Sigmoid colon (tissue), 4 donors: ENCODE measurements around the gene AIFM2.

Experiments
- CTCF ChIP-seq, 4 experiments: fragments of 450-650 bp in 3 of 4; fragments of 200-600 bp in 1 of 4; IDR thresholded peaks; one replicate each; pipeline ENCODE4 v1.5.1; 2016 to 2019; ENCODE audit warnings: antibody characterized with exemption in 4 of 4, mild to moderate bottlenecking in 3 of 4, moderate library complexity in 2 of 4
- EP300 ChIP-seq, 4 donors: sonication (generic); formaldehyde crosslinking; IDR thresholded peaks; one replicate each; pipeline ENCODE4 v1.6.1; 2017; ENCODE audit warnings: antibody characterized with exemption in 4 of 4
- POLR2A ChIP-seq, 2 donors: fragments of 450-650 bp; IDR thresholded peaks; one replicate each; pipeline ENCODE4 v1.6.1; 2016; ENCODE audit warnings: antibody characterized with exemption in 2 of 2, mild to moderate bottlenecking in 2 of 2, moderate library complexity in 2 of 2
- POLR2AphosphoS5 ChIP-seq, 4 donors: sonication (generic); formaldehyde crosslinking; IDR thresholded peaks; one replicate each; pipeline ENCODE4 v1.6.1; 2017; ENCODE audit warnings: antibody characterized with exemption in 4 of 4

- TF ChIP-seq POLR2A (IDR thresholded peaks at IDR 0.05), result no peak
- TF ChIP-seq CTCF (IDR thresholded peaks at IDR 0.05), result no peak
- no peak for TF ChIP-seq EP300 (IDR thresholded peaks at IDR 0.05)
- no peak for TF ChIP-seq POLR2AphosphoS5 (IDR thresholded peaks at IDR 0.05)
Observed at GRCh38 chr10:70164163-70164562, 31.5 kb upstream of the AIFM2 start.
